Measurements from ENCODE around the gene RHOF.

The RHOF gene

GRCh38 chr12:121788176-121788818 lies 5.2 kb downstream of the RHOF start:
- Histone ChIP-seq H3K4me3 (replicated peaks; ENCODE audit: low read depth, low read length) (no peak overlapping the region), H3K36me3 (ENCODE audit: control insufficient read depth, insufficient read depth, low read length) (peaks cover 4% of the 10 kb centered on the region), H3K27me3 (replicated peaks; ENCODE audit: control insufficient read depth, insufficient read depth, low read length) (no peaks in the 10 kb centered on the region)
- DNase-seq (ENCODE audit: extremely low read depth, insufficient read length): no peak
- no peak for TF ChIP-seq CTCF (IDR thresholded peaks at IDR 0.05; ENCODE audit: insufficient read depth, low read length, poor library complexity, severe bottlenecking)

- no peak for TF ChIP-seq CTCF (IDR thresholded peaks at IDR 0.05; ENCODE audit: insufficient read depth, low read length, poor library complexity, severe bottlenecking)
- DNase-seq (ENCODE audit: extremely low read depth, insufficient read length): no peak
- Histone ChIP-seq H3K4me3 (replicated peaks; ENCODE audit: low read depth, low read length) (no peak overlapping the region), H3K36me3 (ENCODE audit: control insufficient read depth, insufficient read depth, low read length) (peaks cover 4% of the 10 kb centered on the region), H3K27me3 (replicated peaks; ENCODE audit: control insufficient read depth, insufficient read depth, low read length) (no peaks in the 10 kb centered on the region)
Observed at GRCh38 chr12:121787063-121788025, 6.1 kb downstream of the RHOF start.

GRCh38 chr12:121786440-121786825 lies 7.1 kb downstream of the RHOF start:
- Histone ChIP-seq H3K27me3 (replicated peaks; ENCODE audit: control insufficient read depth, insufficient read depth, low read length) (no peaks in the 10 kb centered on the region), H3K4me3 (replicated peaks; ENCODE audit: low read depth, low read length) (no peak overlapping the region), H3K36me3 (ENCODE audit: control insufficient read depth, insufficient read depth, low read length) (peaks cover 4% of the 10 kb centered on the region)
- no peak for DNase-seq (ENCODE audit: extremely low read depth, insufficient read length)
- TF ChIP-seq CTCF (IDR thresholded peaks at IDR 0.05; ENCODE audit: insufficient read depth, low read length, poor library complexity, severe bottlenecking): no peak

- Histone ChIP-seq H3K4me3 (replicated peaks; ENCODE audit: low read depth, low read length) (no peak overlapping the region), H3K36me3 (ENCODE audit: control insufficient read depth, insufficient read depth, low read length) (peaks cover 11% of the 10 kb centered on the region), H3K27me3 (replicated peaks; ENCODE audit: control insufficient read depth, insufficient read depth, low read length) (no peaks in the 10 kb centered on the region)
- TF ChIP-seq CTCF (IDR thresholded peaks at IDR 0.05; ENCODE audit: insufficient read depth, low read length, poor library complexity, severe bottlenecking): no peak
- DNase-seq (ENCODE audit: extremely low read depth, insufficient read length): no peak
Observed at GRCh38 chr12:121784460-121784859, 9.0 kb downstream of the RHOF start.

- Histone ChIP-seq H3K27me3 (replicated peaks; ENCODE audit: control insufficient read depth, insufficient read depth, low read length) (no peaks in the 10 kb centered on the region), H3K36me3 (ENCODE audit: control insufficient read depth, insufficient read depth, low read length) (peaks cover 18% of the 10 kb centered on the region), H3K4me3 (replicated peaks; ENCODE audit: low read depth, low read length) (no peak overlapping the region)
- TF ChIP-seq CTCF (IDR thresholded peaks at IDR 0.05; ENCODE audit: insufficient read depth, low read length, poor library complexity, severe bottlenecking): no peak
- no peak for DNase-seq (ENCODE audit: extremely low read depth, insufficient read length)
Observed at GRCh38 chr12:121783766-121784165, 9.7 kb downstream of the RHOF start.
